T-helper 1 cell treated with Interleukin-12 subunit alpha and Interleukin-12 subunit beta and Interleukin-4 antibody, amounts not matched to agents 30 ng/mL and 1 ng/mL, for 36 hours (primary cell): Measurements from ENCODE around the gene LHPP. TPM values are rescaled to one million over a fixed set of nuclear protein-coding genes. Genes with fewer than 3 reads are reported as not detected.

ENCODE experiments used
- intact Hi-C: fragments of 100-400 bp; cut with micrococcal nuclease; formaldehyde crosslinking; loops from one replicate; pipeline ENCODE4 v1.15.1; 2024
- total RNA-seq: library from RNA; stranded (reverse); gene quantifications from 2 replicates; pipeline ENCODE4 v1.2.3, GENCODE V29; 2022

LHPP gene
- total RNA-seq, 1 donor from 2014 or later = 16.8 TPM

- intact Hi-C loops = loop anchor here (5.0 kb wide), 1 partner anchor 179 kb away; no protein-coding TSS in a partner anchor
Observed at GRCh38 chr10:124651402-124651891, 189.8 kb downstream of the LHPP start.

- intact Hi-C loops = loop anchor here (5.0 kb wide), 1 partner anchor 180 kb away; no protein-coding TSS in a partner anchor
Observed at GRCh38 chr10:124652200-124652599, 190.6 kb downstream of the LHPP start.

GRCh38 chr10:124652701-124653100, 191.1 kb downstream of the LHPP start:
- intact Hi-C loops = loop anchor here (5.0 kb wide), 1 partner anchor 180 kb away; no protein-coding TSS in a partner anchor

GRCh38 chr10:124653311-124653710, 191.7 kb downstream of the LHPP start:
- intact Hi-C loops = loop anchor here (5.0 kb wide), 1 partner anchor 181 kb away; no protein-coding TSS in a partner anchor

GRCh38 chr10:124653811-124654651, 192.4 kb downstream of the LHPP start:
- intact Hi-C loops = loop anchor here (5.0 kb wide), 1 partner anchor 182 kb away; no protein-coding TSS in a partner anchor

- intact Hi-C loops = loop anchor here (5.0 kb wide), 1 partner anchor 182 kb away; no protein-coding TSS in a partner anchor
Observed at GRCh38 chr10:124654686-124655085, 193.1 kb downstream of the LHPP start.

GRCh38 chr10:124655191-124656112, 193.8 kb downstream of the LHPP start:
- intact Hi-C loops = no loop called here

GRCh38 chr10:124656113-124656490, 194.5 kb downstream of the LHPP start:
- intact Hi-C loops = no loop called here

- intact Hi-C loops = no loop called here
Observed at GRCh38 chr10:124656541-124656940, 194.9 kb downstream of the LHPP start.

GRCh38 chr10:124657806-124658205, 196.2 kb downstream of the LHPP start:
- intact Hi-C loops = no loop called here

GRCh38 chr10:124658591-124659242, 197.1 kb downstream of the LHPP start:
- intact Hi-C loops = no loop called here

- intact Hi-C loops = no loop called here
Observed at GRCh38 chr10:124659380-124659779, 197.8 kb downstream of the LHPP start.

GRCh38 chr10:124660404-124661125, 198.9 kb downstream of the LHPP start:
- intact Hi-C loops = no loop called here

GRCh38 chr10:124661660-124662180, 200.1 kb downstream of the LHPP start:
- intact Hi-C loops = no loop called here

GRCh38 chr10:124663228-124663627, 201.6 kb downstream of the LHPP start:
- intact Hi-C loops = no loop called here

Other genes with a start within 250 kb of the LHPP start
- gene OAT, start 42.9 kb upstream of the LHPP start, total RNA-seq = 24.5 and 29.1 TPM in 2 replicates
- not detected in 2 replicates for gene NKX1-2, start 11.8 kb upstream of the LHPP start, total RNA-seq